ENCODE results near the gene VWA2. TPM values are rescaled to one million over a fixed set of nuclear protein-coding genes. Genes with fewer than 3 reads are reported as not detected.

VWA2 gene
- total and polyA plus RNA-seq, 2 of the 4 experiments (the other 2 are of a cell fraction) = not detected

- H3K27ac ChIP-seq (ENCODE audit: insufficient read depth, low read length) = no peak overlapping the region
- H3K23ac ChIP-seq (ENCODE audit: low read depth, low read length) = no peak overlapping the region
- peaks cover 31% of the 10 kb centered on the region for H3K27me3 ChIP-seq (ENCODE audit: control insufficient read depth, insufficient read depth, low read length)
- H3K9me3 ChIP-seq (ENCODE audit: control insufficient read depth, insufficient read depth, low read length) = no peaks in the 10 kb centered on the region
- dilution Hi-C loops (cut with HindIII; ENCODE audit: low sequenced_read_pairs, unreplicated experiment) = no loop called here
- H3K56ac ChIP-seq (ENCODE audit: extremely low read depth, insufficient read depth, low read length) = no peak overlapping the region
- DNase-seq = no peak
- no peak overlapping the region for H2BK5ac ChIP-seq (ENCODE audit: low read depth, low read length, poor library complexity, severe bottlenecking)
- intact Hi-C loops (cut with micrococcal nuclease) = no loop called here
- H3K18ac ChIP-seq (ENCODE audit: low read depth, low read length) = no peak overlapping the region
- H2AFZ ChIP-seq (replicated peaks; ENCODE audit: low read length, poor library complexity) = no peak overlapping the region
- H4K5ac ChIP-seq (ENCODE audit: low read depth, low read length) = no peak overlapping the region
- no peak overlapping the region for H3K4me2 ChIP-seq (ENCODE audit: low read depth, low read length)
- no peak overlapping the region for H3K14ac ChIP-seq (replicated peaks; ENCODE audit: low read depth, low read length)
- 71% methylated on average over 7 of the region's 19 CpGs; no CpG with 5 or more reads in 1 of the 2 experiments for WGBS, 2 experiments (ENCODE audit: extremely low coverage in 2 of 2, insufficient read length in 1 of 2)
- H4K20me1 ChIP-seq (ENCODE audit: insufficient read depth, low read length) = no peaks in the 10 kb centered on the region
- no peak overlapping the region for H3K4ac ChIP-seq (ENCODE audit: low read depth, low read length)
- H2BK20ac ChIP-seq (ENCODE audit: low read depth, low read length) = no peak overlapping the region
- H3K79me1 ChIP-seq (ENCODE audit: low read depth in 1 of 2, low read length in 2 of 2) = no peaks in the 10 kb centered on the region
- TF ChIP-seq MXI1 (IDR thresholded peaks at IDR 0.05; ENCODE audit: borderline replicate concordance, low read depth, low read length) (no peak), POLR2A (IDR thresholded peaks at IDR 0.05; ENCODE audit: low read depth, low read length) (no peak), CEBPB (IDR thresholded peaks at IDR 0.05; ENCODE audit: low read depth, low read length) (no peak), NFE2L2 (IDR thresholded peaks at IDR 0.05; ENCODE audit: low read depth, low read length) (no peak), CTCF (conservative IDR thresholded peaks at IDR 0.05; ENCODE audit: low read depth, low read length) (no peak), FOS (IDR thresholded peaks at IDR 0.05; ENCODE audit: low read depth, low read length) (no peak), RAD21 (IDR thresholded peaks at IDR 0.05; ENCODE audit: low read length) (no peak), USF2 (IDR thresholded peaks at IDR 0.05; ENCODE audit: low read depth, low read length) (no peak), RFX5 (IDR thresholded peaks at IDR 0.05; ENCODE audit: low read depth, low read length) (no peak), MAFK (IDR thresholded peaks at IDR 0.05; ENCODE audit: low read depth, low read length) (no peak), RCOR1 (IDR thresholded peaks at IDR 0.05; ENCODE audit: insufficient replicate concordance, low read length) (no peak)
- no peak overlapping the region for H2AK5ac ChIP-seq (ENCODE audit: low read depth, low read length)
- CTCF ChIA-PET = no interaction called here
- H3K36me3 ChIP-seq (ENCODE audit: control insufficient read depth, insufficient read depth, low read length) = no peaks in the 10 kb centered on the region
- H4K91ac ChIP-seq (ENCODE audit: insufficient read depth, low read depth, low read length) = no peak overlapping the region
- H3K9ac ChIP-seq (ENCODE audit: low read depth, low read length) = no peak overlapping the region
- no peak for ATAC-seq (ENCODE audit: low read depth)
- H3K4me1 ChIP-seq (ENCODE audit: control insufficient read depth, insufficient read depth, low read length) = no peaks in the 10 kb centered on the region
- in situ Hi-C loops (cut with MboI; ENCODE audit: low sequenced_read_pairs) = no loop called here
- H2BK120ac ChIP-seq (ENCODE audit: low read depth, low read length) = no peak overlapping the region
- no TSS peak for BruUV-seq (replicated peaks)
- no peak overlapping the region for H2AK9ac ChIP-seq (replicated peaks; ENCODE audit: low read depth, low read length, poor library complexity)
- no peak overlapping the region for H2BK15ac ChIP-seq (ENCODE audit: low read depth, low read length)
- H4K8ac ChIP-seq (ENCODE audit: low read depth in 2 of 2, low read length in 2 of 2) = no peak overlapping the region
- POLR2A ChIA-PET (ENCODE audit: unreplicated experiment) = no interaction called here
- H3K4me3 ChIP-seq (ENCODE audit: insufficient read depth, low read depth, low read length) = no peak overlapping the region
- no peaks in the 10 kb centered on the region for H3K9me1 ChIP-seq (ENCODE audit: insufficient read depth, low read length)
Observed at GRCh38 chr10:114337510-114338462, 98.7 kb downstream of the VWA2 start.
